SK-N-SH (cell line): ENCODE data around the gene BCAS3.

Experiments
- SMC3 ChIP-seq: IDR thresholded peaks from 2 replicates; pipeline ENCODE4 v1.6.1; 2012; ENCODE audit warnings: low read depth, low read length, improper control_type of control experiment
- TAF1 ChIP-seq: IDR thresholded peaks from 2 replicates; pipeline ENCODE4 v1.6.1; 2012; ENCODE audit warnings: low read depth, mild to moderate bottlenecking, low read length, moderate library complexity, borderline replicate concordance

GRCh38 chr17:60901242-60901641 is 223.6 kb downstream of the BCAS3 start:
- TF ChIP-seq SMC3 (no peak), TAF1 (no peak)
